Naive thymus-derived CD4-positive, alpha-beta T cell (primary cell): ENCODE data around the gene CHMP3. TPM values are rescaled to one million over a fixed set of nuclear protein-coding genes. Genes with fewer than 3 reads are reported as not detected.
A peak's percentile ranks its signal among the peaks of the same experiment; 100 is the strongest.
"Not testable (repeated sequence)": the region's sequence is repeated elsewhere in the genome, so short reads cannot be mapped to it uniquely, and the experiment has no call there.

Source experiments
- ATAC-seq: fragments of 150-1000 bp; cut with Tn5 transposase; 2 replicates; pipeline ENCODE4 v1.10.0; 2021; ENCODE audit warnings: mild to moderate bottlenecking, moderate library complexity
- CTCF ChIA-PET: fragments of 350-600 bp; sonication (Branson Sonifier 250); formaldehyde crosslinking; loops from one replicate; lab custom pipeline; 2021; ENCODE audit warnings: antibody characterized with exemption; lab: Charles Lee
- POLR2A ChIA-PET: fragments of 350-600 bp; sonication (Branson Sonifier 250); formaldehyde crosslinking; loops from one replicate; lab custom pipeline; 2021; ENCODE audit warnings: antibody characterized with exemption, inconsistent platforms; lab: Charles Lee
- DNase-seq, 9 donors: peaks; one replicate each; pipeline versions ENCODE4 v3.0.0 to v3.0.0-alpha.2; 2020 to 2022; ENCODE audit warnings: mixed read lengths in 1 of 9
- H3K27ac ChIP-seq: one replicate; pipeline ENCODE4 v1.7.0; 2013; ENCODE audit warnings: mild to moderate bottlenecking, low read depth, low read length, moderate library complexity
- H3K27me3 ChIP-seq, 2 donors: one replicate each; pipeline ENCODE4 v1.7.0; 2013; ENCODE audit warnings: low read length in 2 of 2, mild to moderate bottlenecking in 2 of 2, moderate library complexity in 2 of 2; ENCODE audit not compliant: control insufficient read depth in 2 of 2, insufficient read depth in 2 of 2
- H3K36me3 ChIP-seq, 3 experiments: 1 replicate in 2 of 3; 2 replicates in 1 of 3; pipeline ENCODE4 v1.7.0; 2013; ENCODE audit warnings: low read length in 3 of 3, mild to moderate bottlenecking in 3 of 3, moderate library complexity in 1 of 3; ENCODE audit not compliant: insufficient read depth in 3 of 3, control insufficient read depth in 2 of 3
- H3K4me1 ChIP-seq, 2 donors: one replicate each; pipeline ENCODE4 v1.7.0; 2013; ENCODE audit warnings: low read length in 2 of 2, mild to moderate bottlenecking in 2 of 2, moderate library complexity in 1 of 2; ENCODE audit not compliant: control insufficient read depth in 2 of 2, insufficient read depth in 2 of 2
- H3K4me3 ChIP-seq: 2 replicates; pipeline ENCODE4 v1.7.0; 2013; ENCODE audit warnings: mild to moderate bottlenecking, low read length
- H3K9me3 ChIP-seq, 3 experiments: 1 replicate in 2 of 3; 2 replicates in 1 of 3; pipeline ENCODE4 v1.7.0; 2013; ENCODE audit warnings: low read length in 3 of 3; ENCODE audit not compliant: control insufficient read depth in 2 of 3
- H3K27ac Mint-ChIP-seq, 9 donors: one replicate each; pipeline ENCODE4 v1.8.0; 2020 to 2022; ENCODE audit warnings: mixed read lengths in 9 of 9, mild to moderate bottlenecking in 8 of 9, moderate library complexity in 5 of 9, inconsistent platforms in 2 of 9
- H3K27me3 Mint-ChIP-seq, 5 donors: one replicate each; pipeline ENCODE4 v1.8.0; 2021 to 2022; ENCODE audit warnings: mixed read lengths in 5 of 5, mild to moderate bottlenecking in 1 of 5
- H3K36me3 Mint-ChIP-seq, 5 donors: one replicate each; pipeline ENCODE4 v1.8.0; 2020 to 2022; ENCODE audit warnings: mixed read lengths in 5 of 5, mild to moderate bottlenecking in 3 of 5, inconsistent platforms in 1 of 5
- H3K4me1 Mint-ChIP-seq, 7 donors: one replicate each; pipeline ENCODE4 v1.8.0; 2020 to 2022; ENCODE audit warnings: mixed read lengths in 7 of 7, mild to moderate bottlenecking in 3 of 7, inconsistent platforms in 1 of 7
- H3K4me3 Mint-ChIP-seq, 10 donors: one replicate each; pipeline ENCODE4 v1.8.0; 2020 to 2022; ENCODE audit warnings: mild to moderate bottlenecking in 10 of 10, mixed read lengths in 10 of 10, moderate library complexity in 6 of 10, inconsistent platforms in 2 of 10
- H3K9me3 Mint-ChIP-seq, 11 donors: one replicate each; pipeline ENCODE4 v1.8.0; 2020 to 2022; ENCODE audit warnings: mixed read lengths in 11 of 11, mild to moderate bottlenecking in 4 of 11, inconsistent platforms in 1 of 11, moderate library complexity in 1 of 11
- intact Hi-C, 2 donors: fragments of 100-400 bp; cut with micrococcal nuclease; formaldehyde crosslinking; loops; one replicate each; pipeline ENCODE4 v1.15.1; 2023
- polyA plus RNA-seq, 2 donors: library from polyadenylated mRNA; unstranded; fragments of 300-500 nt; fragmentation: Illumina TruSeq; gene quantifications; one replicate each; pipeline ENCODE4 v1.2.3, GENCODE V29; 2021
- total RNA-seq, 6 experiments: library from RNA in 5 of 6; stranded (reverse) in 5 of 6; gene quantifications; 1 replicate in 5 of 6; 2 replicates in 1 of 6; pipeline ENCODE4 v1.2.3 and lab custom pipeline; 2021 to 2026

The CHMP3 gene
- total and polyA plus RNA-seq, 7 experiments from 2014 or later: 39.9 to 103 (median 90.1) TPM

DNA sequence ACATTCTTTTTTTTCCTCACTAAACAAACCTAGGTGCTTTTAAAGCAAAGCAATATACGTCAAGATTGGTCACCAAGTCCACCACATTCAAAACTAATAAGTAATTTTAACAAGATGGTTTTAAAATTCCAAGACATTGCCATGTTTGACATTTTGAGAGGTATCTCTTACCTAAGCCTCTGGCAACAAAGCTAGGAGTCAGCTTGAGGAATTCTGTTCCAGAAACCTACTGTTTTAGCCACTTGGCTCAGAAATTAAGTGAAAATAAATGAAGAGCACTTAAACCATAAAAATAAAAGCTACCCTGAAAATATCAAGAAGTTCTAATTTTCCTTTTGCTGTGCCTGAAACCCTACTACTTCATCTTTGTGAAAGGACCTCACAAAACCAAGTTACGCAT, 30.0 kb upstream of the CHMP3 start:
- H3K4me1 ChIP-seq: no peaks in the 10 kb centered on the region
- DNase-seq (no peak), ATAC-seq (no peak)
- ChIA-PET POLR2A (interaction anchor here (0.8 to 1.8 kb wide), 3 partner anchors 10 to 31 kb away, joined by 3 to 5 read pairs (median 4); no protein-coding TSS in a partner anchor), CTCF (no interaction called here)
- H3K27ac Mint-ChIP-seq: no peak overlapping the region
- no peak overlapping the region for H3K27ac ChIP-seq
- no peaks in the 10 kb centered on the region for H3K4me1 Mint-ChIP-seq
- peaks cover 7 to 28% (median 11%) of the 10 kb centered on the region in 5 donors for H3K27me3 Mint-ChIP-seq
- intact Hi-C loops: no loop called here
- no peak overlapping the region for H3K4me3 ChIP-seq
- peaks cover 0 to 11% (median 4%) of the 10 kb centered on the region in 5 donors for H3K36me3 Mint-ChIP-seq
- no peaks in the 10 kb centered on the region for H3K9me3 ChIP-seq
- no peaks in the 10 kb centered on the region for H3K36me3 ChIP-seq
- no peak overlapping the region for H3K4me3 Mint-ChIP-seq
- peaks cover 0 to 7% (median 2%) of the 10 kb centered on the region in 11 donors for H3K9me3 Mint-ChIP-seq
- no peaks in the 10 kb centered on the region for H3K27me3 ChIP-seq

DNA sequence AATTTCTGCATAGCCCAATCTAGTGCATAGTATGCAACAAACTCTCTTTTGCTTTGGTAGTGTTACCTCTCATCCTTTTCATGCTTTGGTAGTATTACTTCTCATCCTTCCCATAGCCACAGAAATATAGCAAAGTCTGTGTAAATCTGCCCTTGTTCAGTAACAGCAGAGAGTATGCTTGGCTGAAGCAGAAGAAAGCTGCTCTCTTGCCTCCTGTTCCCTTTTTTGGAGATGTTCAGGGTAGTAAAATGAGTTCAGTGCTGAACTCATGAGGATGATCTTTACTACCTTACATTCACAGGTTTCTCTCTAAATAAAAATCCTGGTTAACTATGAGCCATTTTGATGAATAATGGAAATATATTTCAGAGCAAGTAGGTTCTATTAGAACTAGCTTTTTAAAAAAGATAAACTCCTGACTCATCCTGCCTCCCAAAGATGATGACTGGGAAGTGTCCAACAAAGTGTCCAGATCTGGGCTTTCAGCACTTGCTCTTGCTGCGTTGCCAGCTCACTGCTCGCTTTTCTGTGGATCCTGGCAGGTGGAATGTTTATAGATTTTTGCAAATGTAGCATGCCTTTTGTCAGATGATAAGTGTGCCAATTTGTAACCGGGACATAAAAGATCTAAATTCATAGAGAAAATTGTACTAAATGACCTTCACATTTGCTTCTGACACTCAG, 29.4 kb upstream of the CHMP3 start:
- Mint-ChIP-seq H3K4me3 (no peak overlapping the region), H3K27me3 (peaks cover 7 to 29% (median 11%) of the 10 kb centered on the region in 5 donors), H3K27ac (no peak overlapping the region), H3K36me3 (peaks cover 0 to 11% (median 4%) of the 10 kb centered on the region in 5 donors), H3K4me1 (no peaks in the 10 kb centered on the region), H3K9me3 (peaks cover 0 to 7% (median 2%) of the 10 kb centered on the region in 11 donors)
- ATAC-seq: no peak
- intact Hi-C loops: no loop called here
- ChIA-PET CTCF (no interaction called here), POLR2A (interaction anchor here (0.8 to 1.8 kb wide), 3 partner anchors 26 to 30 kb away, joined by 3 to 5 read pairs (median 4); no protein-coding TSS in a partner anchor)
- Histone ChIP-seq H3K27ac (no peak overlapping the region), H3K4me1 (no peaks in the 10 kb centered on the region), H3K27me3 (no peaks in the 10 kb centered on the region), H3K9me3 (no peaks in the 10 kb centered on the region), H3K4me3 (no peak overlapping the region), H3K36me3 (no peaks in the 10 kb centered on the region)
- no peak for DNase-seq

DNA sequence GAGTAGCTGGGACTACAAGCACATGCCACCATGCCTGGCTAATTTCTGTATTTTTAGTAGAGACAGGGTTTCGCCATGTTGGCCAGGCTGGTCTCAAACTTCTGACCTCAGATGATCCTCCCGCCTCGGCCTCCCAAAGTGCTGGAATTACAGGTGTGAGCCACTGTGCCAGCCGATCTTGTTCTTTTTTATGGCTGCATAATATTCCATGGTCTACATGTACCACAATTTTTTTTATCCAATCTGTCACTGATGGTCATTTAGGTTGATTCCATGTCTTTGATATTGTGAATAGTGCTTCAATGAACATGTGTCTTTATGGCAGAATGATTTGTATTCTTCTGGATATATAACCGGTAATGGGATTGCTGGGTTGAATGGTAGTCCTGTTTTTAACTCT, 26.5 kb upstream of the CHMP3 start:
- ATAC-seq, POLR2A ChIA-PET, H3K4me1 Mint-ChIP-seq, H3K4me3 ChIP-seq, DNase-seq, H3K4me1 ChIP-seq, H3K36me3 ChIP-seq, H3K9me3 ChIP-seq, H3K27me3 ChIP-seq, H3K27ac ChIP-seq, H3K27ac Mint-ChIP-seq, H3K4me3 Mint-ChIP-seq: not testable (repeated sequence)
- Mint-ChIP-seq H3K27me3 (peaks cover 7 to 29% (median 11%) of the 10 kb centered on the region in 5 donors), H3K36me3 (peaks cover 0 to 11% (median 4%) of the 10 kb centered on the region in 5 donors), H3K9me3 (peaks cover 0 to 12% (median 2%) of the 10 kb centered on the region in 11 donors)
- CTCF ChIA-PET: interaction anchor here (1.0 kb wide), 1 partner anchor 10 kb away, joined by 3 read pairs; no protein-coding TSS in a partner anchor
- intact Hi-C loops: loop anchor here in 1 of 2 donors (5.0 to 10.0 kb wide), 2 partner anchors 37 to 55 kb away; no protein-coding TSS in a partner anchor

GRCh38 chr2:86584151-86584913, 21.1 kb upstream of the CHMP3 start:
- peaks cover 0 to 14% (median 0%) of the 10 kb centered on the region in 11 donors for H3K9me3 Mint-ChIP-seq

DNA sequence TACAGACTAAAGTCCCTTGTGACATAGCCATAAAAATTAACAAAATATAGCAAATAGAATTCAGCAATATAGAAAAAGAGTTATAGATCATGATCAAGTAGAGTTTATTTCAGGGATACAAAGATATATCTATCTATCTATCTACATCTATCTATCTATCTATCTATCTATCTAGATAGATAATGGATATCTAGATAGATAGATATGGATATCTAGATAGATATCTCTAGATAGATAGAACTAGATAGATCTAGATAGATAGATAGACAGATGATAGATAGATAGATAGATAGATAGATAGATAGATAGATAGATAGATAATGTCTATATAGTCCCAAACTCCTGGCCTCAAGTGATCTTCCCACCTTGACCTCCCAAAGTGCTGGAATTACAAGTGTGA, 17.3 kb upstream of the CHMP3 start:
- Histone ChIP-seq H3K4me1 (peaks cover 10 to 17% of the 10 kb centered on the region in 2 donors), H3K36me3 (no peaks in the 10 kb centered on the region), H3K4me3 (no peak overlapping the region), H3K9me3 (no peaks in the 10 kb centered on the region), H3K27ac (no peak overlapping the region), H3K27me3 (no peaks in the 10 kb centered on the region)
- ChIA-PET POLR2A (no interaction called here), CTCF (no interaction called here)
- Mint-ChIP-seq H3K36me3 (peaks cover 0 to 13% (median 0%) of the 10 kb centered on the region in 5 donors), H3K27me3 (no peaks in the 10 kb centered on the region), H3K27ac (no peak overlapping the region), H3K4me1 (peaks cover 8 to 26% (median 20%) of the 10 kb centered on the region in 7 donors), H3K4me3 (no peak overlapping the region), H3K9me3 (peaks cover 0 to 18% (median 2%) of the 10 kb centered on the region in 11 donors)
- intact Hi-C loops: loop anchor here in 1 of 2 donors (10.0 kb wide), 1 partner anchor 46 kb away; no protein-coding TSS in a partner anchor
- DNase-seq: no peak
- no peak for ATAC-seq

More at GRCh38 chr2:86584151-86584913, 21.1 kb upstream of the CHMP3 start:
- Mint-ChIP-seq H3K36me3 (peaks cover 0 to 14% (median 0%) of the 10 kb centered on the region in 5 donors), H3K4me1 (peaks cover 5 to 27% (median 20%) of the 10 kb centered on the region in 7 donors), H3K27me3 (peaks cover 0 to 2% (median 0%) of the 10 kb centered on the region in 5 donors), H3K27ac (peak overlapping the region; percentile 13 to 94 (median 88)), H3K4me3 (peak overlapping the region in 9 of 10 donors; percentile 37 to 68 (median 47))
- intact Hi-C loops: loop anchor here in 1 of 2 donors (2.0 to 10.0 kb wide), 2 partner anchors 34 to 50 kb away; no protein-coding TSS in a partner anchor
- ChIA-PET POLR2A (interaction anchor here (0.6 to 2.8 kb wide), 11 partner anchors 9 to 543 kb away, joined by 3 to 14 read pairs (median 4); partner anchors contain the start of genes CHMP3 and KDM3A), CTCF (interaction anchor here (0.7 kb wide), 1 partner anchor 25 kb away, joined by 3 read pairs; no protein-coding TSS in a partner anchor)
- Histone ChIP-seq H3K36me3 (no peaks in the 10 kb centered on the region), H3K4me3 (peak overlapping the region; percentile 21), H3K9me3 (no peaks in the 10 kb centered on the region), H3K27ac (peak overlapping the region; percentile 59), H3K4me1 (peaks cover 10 to 17% of the 10 kb centered on the region in 2 donors), H3K27me3 (no peaks in the 10 kb centered on the region)
- ATAC-seq (peak; percentile 88), DNase-seq (peak in 7 of 9 donors; percentile 6 to 46 (median 29))

DNA sequence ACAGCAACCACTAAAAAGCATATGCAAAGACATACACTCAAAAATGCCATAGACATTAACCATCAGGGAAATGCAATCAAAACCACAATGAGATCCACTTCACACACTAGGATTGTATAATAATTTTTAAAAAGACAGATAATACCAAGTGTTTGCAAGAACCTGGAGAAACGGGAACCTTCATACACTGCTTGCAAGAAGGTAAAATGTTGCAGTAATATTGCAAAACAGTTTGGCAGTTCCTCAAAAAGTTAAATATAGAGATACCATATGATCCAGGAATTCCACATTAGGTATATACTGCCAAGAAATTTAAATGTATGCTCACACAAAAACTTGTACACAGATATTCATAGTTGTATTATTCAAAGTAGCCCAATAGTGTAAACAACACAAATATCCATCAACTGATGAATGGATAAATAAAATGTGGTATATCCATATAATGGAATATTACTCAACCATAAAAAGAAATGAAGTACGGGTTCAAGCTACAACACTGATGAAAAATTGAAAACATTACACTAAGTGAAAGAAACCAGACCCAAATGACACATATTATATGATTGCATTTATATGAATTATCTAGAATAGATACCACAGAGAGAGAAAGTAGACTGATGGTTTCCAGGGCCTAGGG, 14.7 kb upstream of the CHMP3 start:
- no peaks in the 10 kb centered on the region for H3K36me3 ChIP-seq
- H3K27me3 ChIP-seq: no peaks in the 10 kb centered on the region
- H3K27me3 Mint-ChIP-seq: peaks cover 0 to 3% (median 0%) of the 10 kb centered on the region in 5 donors
- H3K4me3 ChIP-seq: no peak overlapping the region
- no peak for DNase-seq
- peaks cover 0 to 14% (median 2%) of the 10 kb centered on the region in 11 donors for H3K9me3 Mint-ChIP-seq
- no peak overlapping the region for H3K27ac Mint-ChIP-seq
- no peak overlapping the region for H3K4me3 Mint-ChIP-seq
- H3K9me3 ChIP-seq: no peaks in the 10 kb centered on the region
- POLR2A ChIA-PET: no interaction called here
- CTCF ChIA-PET: no interaction called here
- H3K36me3 Mint-ChIP-seq: peaks cover 0 to 8% (median 0%) of the 10 kb centered on the region in 5 donors
- intact Hi-C loops: no loop called here
- no peak overlapping the region for H3K27ac ChIP-seq
- H3K4me1 Mint-ChIP-seq: peaks cover 0 to 7% (median 3%) of the 10 kb centered on the region in 7 donors
- no peaks in the 10 kb centered on the region for H3K4me1 ChIP-seq
- ATAC-seq: no peak
